ENCODE results near the gene INO80E. TPM values are rescaled to one million over a fixed set of nuclear protein-coding genes. Genes with fewer than 3 reads are reported as not detected.
"Not testable (repeated sequence)": the region's sequence is repeated elsewhere in the genome, so short reads cannot be mapped to it uniquely, and the experiment has no call there.

INO80E gene
- 27.8 TPM for total RNA-seq

DNA sequence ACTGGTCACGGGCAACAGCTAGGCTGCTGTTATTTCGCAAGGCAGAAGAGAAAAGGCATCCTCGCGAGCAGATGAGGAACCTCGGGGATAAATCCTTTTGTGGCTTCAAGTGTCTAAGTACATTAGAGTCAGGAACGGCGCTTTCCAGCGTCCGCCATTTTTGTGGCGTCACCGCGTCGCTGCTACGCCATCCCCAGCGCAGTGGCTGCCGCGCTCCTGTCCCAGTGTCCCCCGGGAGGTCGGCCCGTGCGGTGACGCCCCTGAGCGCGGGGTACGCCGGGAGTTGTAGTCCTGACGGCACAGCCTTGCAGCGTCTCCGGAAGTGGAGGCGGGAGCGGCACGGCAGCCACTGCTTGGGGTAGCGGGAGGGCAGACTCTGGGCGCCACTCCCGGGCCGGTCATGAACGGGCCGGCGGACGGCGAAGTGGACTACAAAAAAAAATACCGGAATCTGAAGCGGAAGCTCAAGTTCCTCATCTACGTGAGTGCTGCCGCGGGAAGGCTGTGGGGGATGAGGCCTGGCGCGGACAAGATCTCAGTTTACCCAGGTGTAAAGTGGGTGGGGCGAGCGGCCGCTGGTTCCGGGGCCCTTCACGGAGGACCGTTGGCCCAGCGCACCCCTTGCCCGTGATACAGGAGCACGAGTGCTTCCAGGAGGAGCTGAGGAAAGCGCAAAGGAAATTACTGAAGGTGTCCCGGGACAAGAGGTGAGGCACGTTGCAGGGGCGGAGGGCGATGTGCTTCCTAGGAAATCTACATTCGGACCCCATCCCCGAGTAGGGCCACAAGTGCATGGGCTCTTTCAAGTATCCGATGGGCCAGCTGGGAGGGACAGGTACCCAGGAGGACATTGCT, at the start of gene INO80E:
Gene INO80E (plus strand): TSS at position 331 of the 855 bp plus-strand sequence. CDS start 70 bp downstream, at position 401.
- DNase-seq = peak; percentile 98

- DNase-seq = no peak
These were observed 48.1 kb upstream of the INO80E start for GRCh38 chr16:29947897-29948296.

DNA sequence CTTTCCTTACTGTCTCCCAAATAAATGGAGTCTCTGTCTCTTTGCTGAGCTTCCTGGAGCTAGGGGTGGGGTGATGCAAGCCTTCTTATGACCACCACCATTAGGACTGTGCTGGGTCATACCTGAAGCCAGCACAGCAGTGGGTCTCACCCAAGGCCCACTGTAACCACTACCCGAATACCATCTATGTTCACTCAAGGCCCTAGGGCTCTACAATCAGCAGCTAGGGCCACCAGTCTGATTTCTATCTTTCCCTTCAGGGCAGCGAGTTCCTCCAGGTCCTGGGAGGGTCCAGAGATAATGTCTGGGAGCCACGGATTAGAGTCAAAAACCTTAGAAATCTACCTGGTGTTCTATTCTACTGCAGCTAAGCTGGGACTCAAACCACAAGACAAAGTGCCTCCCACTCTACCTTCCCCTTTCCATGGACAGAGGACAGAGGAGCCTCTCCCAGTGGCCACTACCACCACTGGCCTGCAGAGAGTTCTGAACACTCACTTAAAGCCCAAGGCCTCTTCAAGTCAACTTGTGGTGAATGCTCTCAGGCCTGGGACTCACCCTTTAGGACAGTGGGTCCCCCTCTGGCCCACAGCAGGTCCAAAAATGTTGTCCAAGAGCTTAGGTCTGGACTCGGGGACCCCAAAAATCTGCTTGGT, 45.1 kb upstream of the INO80E start:
- no peak for DNase-seq

DNA sequence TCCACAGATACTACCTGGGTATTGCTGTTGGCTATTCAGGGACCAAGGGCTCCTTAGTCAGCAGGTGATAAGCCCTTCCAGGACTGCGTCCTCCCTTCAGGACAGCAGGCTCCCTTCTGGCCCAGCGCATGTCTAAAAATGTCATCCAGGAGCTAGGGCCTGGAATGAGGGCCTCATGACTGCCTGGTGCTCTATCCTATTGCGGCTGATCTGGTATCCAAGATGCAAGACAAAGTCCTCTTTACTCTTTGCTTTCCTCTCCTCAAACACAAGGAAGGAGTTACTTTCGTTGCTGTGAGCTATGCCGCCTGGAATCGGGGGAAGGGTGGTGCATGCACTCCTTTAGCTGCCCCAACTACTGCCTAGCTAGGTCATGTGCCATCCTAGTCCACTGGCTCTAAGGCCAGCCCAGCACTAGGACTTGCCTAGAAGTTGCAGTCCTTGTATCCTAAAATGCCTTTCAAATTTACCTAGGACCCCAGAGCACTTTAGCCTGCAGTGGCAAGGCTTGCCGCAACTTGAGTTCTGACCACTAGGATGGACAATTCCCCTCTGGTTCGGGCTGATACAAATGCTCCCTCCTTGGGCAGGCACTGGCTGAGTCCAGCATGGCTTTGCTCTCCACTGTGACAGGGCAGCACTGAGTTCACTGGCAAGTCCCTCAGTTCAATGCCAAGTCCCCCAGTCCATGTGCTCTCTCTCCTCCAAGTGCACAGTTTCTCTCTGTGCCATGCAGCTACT, 44.2 kb upstream of the INO80E start:
- no peak for DNase-seq

DNA sequence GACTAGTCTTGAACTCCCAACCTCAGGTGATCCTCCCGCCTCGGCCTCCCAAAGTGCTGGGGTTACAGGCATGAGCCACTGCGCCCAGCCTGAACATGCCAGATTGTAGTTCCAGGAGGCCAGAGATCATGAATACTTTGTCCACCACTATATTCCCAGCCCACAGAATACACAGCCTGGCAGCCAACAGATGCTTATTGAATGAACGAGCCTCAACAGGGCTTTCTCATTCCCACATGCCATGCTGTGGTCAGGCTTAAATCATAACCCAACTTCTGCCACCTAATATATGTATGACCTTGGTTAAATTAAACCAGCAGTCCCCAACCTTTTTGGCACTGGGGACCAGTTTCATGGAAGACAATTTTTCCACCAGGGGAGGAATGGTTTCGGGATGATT, 37.3 kb upstream of the INO80E start:
- no peak for DNase-seq

DNA sequence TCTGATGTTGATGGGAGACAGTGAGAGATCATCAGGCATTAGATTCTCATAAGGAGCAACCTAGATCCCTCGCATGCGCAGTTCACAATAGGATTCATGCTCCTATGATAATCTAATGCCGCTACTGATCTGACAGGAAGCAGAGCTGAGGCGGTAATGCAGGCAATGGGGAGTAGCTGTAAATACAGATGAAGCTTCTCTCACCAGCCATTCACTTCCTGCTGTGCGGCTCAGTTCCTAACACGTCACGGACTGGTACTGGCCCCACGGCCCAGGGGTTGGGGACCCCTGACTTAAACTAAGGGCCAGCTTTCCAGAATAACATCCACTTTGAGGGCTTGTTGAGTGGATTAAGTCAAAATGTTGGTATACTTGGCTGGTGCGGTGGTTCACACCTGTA, 36.7 kb upstream of the INO80E start:
- no peak for DNase-seq

GRCh38 chr16:29959821-29960220, 36.2 kb upstream of the INO80E start:
- not testable (repeated sequence) for DNase-seq

GRCh38 chr16:29961127-29961478, 34.9 kb upstream of the INO80E start:
- DNase-seq = no peak

- peak; percentile 87 for DNase-seq
These were observed 34.3 kb upstream of the INO80E start, which contains the start of gene TMEM219 for GRCh38 chr16:29961479-29962343. TMEM219 (plus strand) TSS chr16:29962079; CDS start chr16:29963144, 1,065 bp downstream.

DNA sequence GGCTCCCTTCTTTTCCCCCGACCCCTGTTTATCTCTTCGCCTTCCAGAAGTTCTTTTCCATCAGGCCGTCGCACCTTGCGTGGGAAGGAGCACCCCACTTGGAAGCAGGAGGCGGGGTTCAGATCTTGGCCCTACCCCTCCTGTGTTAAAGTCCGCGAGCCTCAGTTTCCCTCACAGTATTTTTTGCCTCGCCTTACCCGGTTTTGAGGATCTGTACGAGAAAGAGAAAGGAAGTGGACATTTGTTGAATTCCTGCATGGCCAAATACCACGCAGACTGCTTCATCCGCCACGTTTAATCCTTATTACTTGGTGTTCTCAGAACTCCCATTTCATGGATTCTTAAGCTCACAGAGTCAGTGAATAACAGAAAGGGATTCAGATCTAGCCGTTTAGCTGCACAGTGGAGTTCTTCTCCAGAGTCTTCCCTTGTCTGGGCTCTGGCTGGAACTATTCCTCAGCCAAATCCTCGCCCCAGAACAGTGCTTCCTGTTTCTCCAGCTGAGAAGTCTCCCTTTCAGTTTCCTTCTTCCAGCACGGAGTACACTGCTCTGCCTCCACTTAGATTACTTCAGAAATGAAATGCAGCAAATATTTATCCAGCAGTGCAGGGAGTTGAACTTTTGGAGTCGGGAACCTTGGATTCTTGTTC, 33.6 kb upstream of the INO80E start:
- DNase-seq = no peak

- no peak for DNase-seq
These were observed 32.9 kb upstream of the INO80E start for GRCh38 chr16:29963021-29963743.

DNA sequence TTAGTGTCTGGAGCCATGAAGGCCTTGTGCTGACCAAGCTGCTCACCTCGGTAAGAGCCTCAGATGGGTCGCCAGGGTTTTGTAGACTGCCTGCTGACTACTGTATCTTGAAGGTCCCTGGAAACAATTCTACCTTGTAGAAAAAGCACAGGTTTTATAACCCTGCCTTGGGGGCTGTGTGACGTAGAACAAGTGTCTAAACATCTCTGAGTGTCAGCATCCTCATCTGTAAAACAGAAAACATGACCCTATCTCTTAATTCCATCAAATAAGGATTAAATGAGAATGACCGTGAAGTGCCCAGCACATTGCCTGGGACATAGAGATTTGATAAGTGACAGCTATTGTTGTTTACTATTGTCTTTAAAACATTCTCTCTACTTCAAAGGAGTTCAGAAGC, 27.8 kb upstream of the INO80E start:
- DNase-seq = no peak

DNA sequence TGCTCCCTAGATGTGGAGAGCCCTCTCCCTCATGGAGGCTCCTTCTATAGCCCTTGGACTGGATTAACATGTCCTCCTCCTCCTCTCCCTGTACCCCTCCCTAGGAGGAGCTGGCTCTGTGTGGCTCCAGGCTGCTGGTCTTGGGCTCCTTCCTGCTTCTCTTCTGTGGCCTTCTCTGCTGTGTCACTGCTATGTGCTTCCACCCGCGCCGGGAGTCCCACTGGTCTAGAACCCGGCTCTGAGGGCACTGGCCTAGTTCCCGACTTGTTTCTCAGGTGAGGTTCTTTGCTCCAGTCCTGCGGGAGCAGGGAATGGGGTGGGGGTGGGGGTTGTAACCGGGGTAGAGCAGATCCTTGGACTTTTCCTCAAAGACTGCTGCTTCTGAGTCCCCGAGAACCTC, 24.7 kb upstream of the INO80E start:
- DNase-seq = no peak

DNA sequence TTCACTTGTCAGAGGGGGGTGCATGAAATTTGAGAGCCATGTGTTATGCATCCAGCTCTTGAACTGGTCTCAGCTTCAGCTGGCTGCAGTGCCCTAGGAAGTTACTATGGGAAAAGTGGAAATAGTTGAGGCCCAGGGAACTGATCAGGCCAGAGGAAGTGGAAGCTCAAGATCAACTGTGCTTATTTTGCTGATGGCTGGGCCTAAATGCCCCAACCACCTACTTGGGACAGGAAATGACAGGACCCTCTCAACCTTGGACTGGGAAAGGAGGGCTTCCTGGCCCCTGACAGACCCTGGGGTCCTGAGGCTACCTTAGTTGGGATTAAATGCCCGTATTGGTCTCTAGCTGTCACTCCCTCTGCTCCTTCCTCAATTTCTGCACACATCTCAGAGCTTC, 23.5 kb upstream of the INO80E start:
- no peak for DNase-seq

DNA sequence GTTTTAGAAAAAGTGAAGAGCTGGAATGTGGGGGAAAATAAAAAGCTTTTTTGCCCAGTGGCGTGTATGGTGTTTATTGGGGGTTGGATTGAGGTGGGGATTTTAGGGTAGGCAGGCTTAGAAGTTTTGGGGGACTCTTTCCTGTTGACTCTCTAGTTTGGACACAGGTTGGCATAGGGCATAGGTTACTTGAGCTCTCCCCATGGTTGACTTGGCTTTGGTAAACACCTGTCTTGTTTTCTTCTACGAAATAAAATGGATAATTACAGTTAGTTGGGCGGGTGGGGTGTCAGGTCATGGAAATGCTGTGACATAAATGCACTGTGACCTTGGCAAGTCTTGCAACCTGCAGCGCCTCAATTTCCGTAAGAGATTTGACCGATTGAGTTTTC, 23.1 kb upstream of the INO80E start:
- DNase-seq = no peak

- DNase-seq = peak; percentile 100
These were observed 22.4 kb upstream of the INO80E start, which contains the start of gene TAOK2 for GRCh38 chr16:29973384-29974246. TAOK2 (plus strand) TSS chr16:29973868; CDS start chr16:29977773, 3,905 bp downstream.

- DNase-seq = no peak
These were observed 21.5 kb upstream of the INO80E start for GRCh38 chr16:29974291-29975133.

- no peak for DNase-seq
These were observed 20.9 kb upstream of the INO80E start for GRCh38 chr16:29975134-29975538.

All from occipital lobe (tissue), 2 donors.